ENCODE results near the gene ACO2. TPM values are rescaled to one million over a fixed set of nuclear protein-coding genes. Genes with fewer than 3 reads are reported as not detected.
A peak's percentile ranks its signal among the peaks of the same experiment; 100 is the strongest.

Gene ACO2
- total RNA-seq, 4 donors from 2014 or later: 118 to 151 (median 131) TPM

GRCh38 chr22:41517172-41518047, 48.5 kb downstream of the ACO2 start:
- peak in 1 of 3 donors; percentile 78 for TF ChIP-seq CTCF (IDR thresholded peaks at IDR 0.05)
- ATAC-seq (ENCODE audit: low FRiP score) (peak; percentile 46), DNase-seq (ENCODE audit: low spot score) (peak; percentile 90)

GRCh38 chr22:41518048-41518347, 49.1 kb downstream of the ACO2 start:
- no peak for DNase-seq (ENCODE audit: low spot score)
- ATAC-seq (ENCODE audit: low FRiP score): no peak
- no peak for TF ChIP-seq CTCF (IDR thresholded peaks at IDR 0.05)

GRCh38 chr22:41521126-41521525, 52.2 kb downstream of the ACO2 start:
- no peak for DNase-seq (ENCODE audit: low spot score)
- TF ChIP-seq CTCF (IDR thresholded peaks at IDR 0.05): no peak
- no peak for ATAC-seq (ENCODE audit: low FRiP score)

- DNase-seq (ENCODE audit: low spot score) (no peak), ATAC-seq (ENCODE audit: low FRiP score) (no peak)
- TF ChIP-seq CTCF (IDR thresholded peaks at IDR 0.05): no peak
Measured at GRCh38 chr22:41522813-41523212, 53.9 kb downstream of the ACO2 start.

- no peak for TF ChIP-seq CTCF (IDR thresholded peaks at IDR 0.05)
- DNase-seq (ENCODE audit: low spot score) (no peak), ATAC-seq (ENCODE audit: low FRiP score) (no peak)
Measured at GRCh38 chr22:41523464-41524221, 54.7 kb downstream of the ACO2 start.

GRCh38 chr22:41524251-41524661, 55.3 kb downstream of the ACO2 start:
- no peak for ATAC-seq (ENCODE audit: low FRiP score)

More at GRCh38 chr22:41524251-41524661, 55.3 kb downstream of the ACO2 start:
- no peak for TF ChIP-seq CTCF (IDR thresholded peaks at IDR 0.05)
- DNase-seq (ENCODE audit: low spot score): peak; percentile 31

Data from omental fat pad (tissue), 4 donors.